BE2C (cell line): ENCODE results near the gene PDCD7.
"Not testable (repeated sequence)": the region's sequence is repeated elsewhere in the genome, so short reads cannot be mapped to it uniquely, and the experiment has no call there.

ENCODE experiments used
- DNase-seq: peaks from one replicate; pipeline ENCODE4 v3.0.0-alpha.2; 2020
- H3K27me3 ChIP-seq: fragments of 250-450 bp; sonication (Bioruptor Pico); 2 replicates; pipeline ENCODE4 v1.5.1; 2020; ENCODE audit warnings: mild to moderate bottlenecking
- H3K36me3 ChIP-seq: fragments of 250-450 bp; sonication (Bioruptor Pico); 2 replicates; pipeline ENCODE4 v1.5.1; 2020; ENCODE audit warnings: mild to moderate bottlenecking
- H3K4me1 ChIP-seq: fragments of 250-450 bp; sonication (Bioruptor Pico); 2 replicates; pipeline ENCODE4 v1.5.1; 2020
- H3K4me3 ChIP-seq: 2 replicates; pipeline ENCODE4 v1.5.1; 2011; ENCODE audit warnings: low read depth, low read length
- H3K9me3 ChIP-seq: fragments of 250-450 bp; sonication (Bioruptor Pico); 2 replicates; pipeline ENCODE4 v1.5.1; 2020
- CTCF ChIP-seq: IDR thresholded peaks from 2 replicates; pipeline ENCODE4 v1.5.1; 2012; ENCODE audit warnings: mild to moderate bottlenecking, low read depth, low read length

PDCD7 gene

DNA sequence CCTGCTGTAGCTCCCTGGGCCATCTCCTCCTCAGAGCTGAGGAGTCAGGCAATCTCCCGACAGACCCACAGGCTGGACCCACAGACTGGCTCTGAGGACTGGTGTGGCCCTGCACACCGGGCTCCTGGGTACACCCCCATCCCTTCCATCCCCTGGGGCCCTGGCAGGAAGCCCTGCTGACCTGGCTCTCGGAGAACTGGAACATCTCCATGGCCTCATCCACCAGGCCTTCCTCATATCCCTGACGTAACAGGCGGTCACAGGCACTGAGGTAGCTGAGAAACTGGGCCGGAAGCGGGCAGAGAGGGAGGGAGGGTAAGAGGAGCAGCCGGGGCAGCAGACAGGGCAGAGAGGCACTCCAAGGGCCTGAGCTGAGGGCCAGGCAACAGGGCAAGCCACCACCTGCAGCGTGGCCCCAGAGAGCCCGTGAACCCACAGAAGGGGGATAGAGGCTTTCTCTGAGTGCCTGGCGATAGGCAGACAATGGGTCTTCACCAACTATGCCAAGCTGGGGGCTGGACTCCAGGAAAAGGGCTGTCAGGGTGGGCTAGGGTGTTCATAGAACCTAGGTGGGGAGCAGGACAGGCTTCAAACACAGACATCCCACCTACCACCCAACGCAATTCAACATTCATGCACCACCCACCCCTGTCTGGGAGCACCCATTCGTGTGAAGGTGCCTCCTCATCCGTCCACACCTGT, 39.2 kb downstream of the PDCD7 start:
- Histone ChIP-seq H3K4me3 (no peak overlapping the region), H3K4me1 (0 out of 2 replicates have a peak, but pooled peaks cover 3% of the 10 kb centered on the region), H3K27me3 (no peaks in the 10 kb centered on the region), H3K36me3 (peaks cover 9% of the 10 kb centered on the region), H3K9me3 (no peaks in the 10 kb centered on the region)
- DNase-seq, result peak; percentile 38
- no peak for TF ChIP-seq CTCF

GRCh38 chr15:65093793-65094170, 39.8 kb downstream of the PDCD7 start:
- DNase-seq, H3K27me3 ChIP-seq, H3K4me3 ChIP-seq, H3K9me3 ChIP-seq, H3K4me1 ChIP-seq, H3K36me3 ChIP-seq: not testable (repeated sequence)

DNA sequence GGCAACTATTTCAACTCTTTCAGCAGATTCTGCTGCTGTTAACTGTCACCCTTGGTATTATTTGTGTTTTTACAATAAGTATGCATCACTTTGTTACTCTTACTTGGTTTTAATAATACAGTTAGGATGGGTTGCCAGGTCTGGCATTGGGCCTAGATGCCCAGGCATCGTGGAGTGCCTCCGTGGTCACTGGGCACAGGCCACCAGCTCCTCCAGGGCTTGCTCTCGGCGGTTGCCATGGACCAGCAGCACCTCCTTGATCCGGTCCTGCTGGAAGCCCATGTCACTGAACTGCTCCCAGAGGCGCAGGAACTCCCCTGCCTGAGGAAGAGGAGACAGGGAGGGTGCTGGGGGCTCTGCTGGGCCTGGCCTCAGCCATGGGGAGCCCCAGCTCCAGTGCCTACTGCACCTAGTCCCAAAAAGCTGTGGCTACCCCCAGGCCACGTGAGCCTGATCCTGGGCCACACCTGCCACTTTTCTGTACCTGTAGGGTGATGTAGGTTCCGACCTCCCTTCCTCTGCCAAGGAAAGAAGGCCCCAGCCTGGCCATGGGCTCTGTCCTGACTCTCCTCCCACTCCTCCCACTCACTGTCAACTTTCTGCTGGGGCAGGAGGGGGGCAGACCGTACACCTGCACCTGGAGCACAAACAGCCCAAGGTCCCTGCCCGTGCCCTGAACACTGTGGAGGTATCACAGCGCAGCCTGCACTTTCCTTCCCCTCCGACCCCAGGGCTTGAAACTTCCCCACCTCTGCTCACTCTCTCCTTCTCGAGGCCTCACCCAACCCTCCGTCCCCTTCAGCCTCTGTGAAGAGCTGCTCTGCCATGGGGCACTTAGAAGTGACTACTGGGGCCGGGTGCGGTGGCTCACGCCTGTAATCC, 40.5 kb downstream of the PDCD7 start:
- H3K4me1 ChIP-seq, result 0 out of 2 replicates have a peak, but pooled peaks cover 3% of the 10 kb centered on the region
- H3K27me3 ChIP-seq, result no peaks in the 10 kb centered on the region
- H3K36me3 ChIP-seq, result no peaks in the 10 kb centered on the region
- no peak for DNase-seq
- H3K9me3 ChIP-seq, result no peaks in the 10 kb centered on the region
- TF ChIP-seq CTCF, result no peak
- no peak overlapping the region for H3K4me3 ChIP-seq

DNA sequence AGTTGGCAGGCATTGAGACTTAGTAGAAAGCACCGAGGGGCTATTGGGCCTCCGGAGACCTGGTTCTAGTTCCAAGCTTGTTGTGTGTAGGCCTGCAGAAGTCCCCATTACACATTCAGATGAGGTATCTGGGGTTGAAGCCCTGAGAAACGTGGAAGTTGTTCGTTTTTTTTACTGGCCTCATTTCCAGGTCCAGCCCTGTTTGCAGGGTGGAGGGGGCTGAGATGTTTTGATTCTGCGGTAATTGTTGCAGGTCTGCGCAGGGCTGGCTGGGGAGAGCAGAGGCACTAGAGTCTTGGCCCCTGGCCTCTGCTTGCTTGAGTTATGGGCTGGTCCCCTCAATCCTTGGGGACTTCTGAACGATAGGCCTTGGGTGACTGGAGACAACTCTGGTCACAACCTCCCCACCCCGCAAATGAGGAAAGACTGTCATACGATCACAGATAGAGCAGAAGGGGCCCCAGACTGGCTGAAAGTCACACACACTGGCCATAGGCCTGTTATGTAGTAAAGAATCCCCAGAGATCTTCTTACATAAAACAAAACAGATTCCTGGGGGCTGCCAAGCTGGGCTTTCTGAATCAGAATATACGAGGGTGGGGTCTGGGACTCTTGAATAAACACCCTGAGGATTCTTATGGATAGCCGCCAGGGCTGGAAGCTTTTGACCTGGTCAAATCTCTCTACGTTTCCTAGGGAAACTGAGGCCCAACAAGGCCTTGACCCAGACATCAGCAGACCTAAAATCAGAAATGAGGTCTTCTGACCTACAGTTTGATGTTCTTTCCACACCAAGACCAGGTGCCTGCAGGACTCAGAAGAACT, 41.5 kb downstream of the PDCD7 start:
- no peak for TF ChIP-seq CTCF
- Histone ChIP-seq H3K4me1 (0 out of 2 replicates have a peak, but pooled peaks cover 3% of the 10 kb centered on the region), H3K36me3 (no peaks in the 10 kb centered on the region), H3K27me3 (no peaks in the 10 kb centered on the region), H3K9me3 (no peaks in the 10 kb centered on the region), H3K4me3 (no peak overlapping the region)
- DNase-seq, result no peak

DNA sequence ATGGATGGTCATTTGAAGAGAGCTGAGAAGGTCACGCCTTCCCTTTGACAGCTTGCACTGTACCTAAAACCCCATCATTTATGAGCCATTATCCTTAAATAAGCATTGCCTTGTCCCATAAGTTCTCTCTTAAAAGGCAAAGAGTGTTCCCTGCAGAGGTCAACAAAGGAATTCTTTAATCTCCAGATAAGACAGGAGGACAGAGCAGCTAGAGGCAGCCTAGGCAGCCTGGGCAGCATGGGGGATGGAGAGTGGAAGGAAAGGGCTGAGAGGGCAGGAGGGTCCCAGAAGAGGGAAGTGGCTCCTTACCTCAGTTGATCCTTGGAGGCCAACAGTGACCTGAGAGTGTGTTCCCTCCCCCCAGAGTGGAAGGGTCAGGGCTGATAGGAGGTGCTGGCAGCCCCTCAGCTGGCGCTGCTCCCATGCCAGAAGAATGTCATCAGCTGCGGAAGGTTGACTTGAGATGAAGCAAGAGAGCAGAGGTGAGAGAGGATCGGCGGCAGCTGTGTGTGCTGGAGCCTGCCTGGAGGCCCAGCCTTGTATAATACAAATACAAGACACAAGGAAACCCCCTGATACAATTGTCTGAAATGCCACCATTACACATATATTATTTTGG, 44.3 kb downstream of the PDCD7 start:
- Histone ChIP-seq H3K27me3 (no peaks in the 10 kb centered on the region), H3K4me3 (no peak overlapping the region), H3K4me1 (0 out of 2 replicates have a peak, but pooled peaks cover under 1% of the 10 kb centered on the region), H3K36me3 (no peaks in the 10 kb centered on the region), H3K9me3 (no peaks in the 10 kb centered on the region)
- no peak for TF ChIP-seq CTCF
- no peak for DNase-seq

DNA sequence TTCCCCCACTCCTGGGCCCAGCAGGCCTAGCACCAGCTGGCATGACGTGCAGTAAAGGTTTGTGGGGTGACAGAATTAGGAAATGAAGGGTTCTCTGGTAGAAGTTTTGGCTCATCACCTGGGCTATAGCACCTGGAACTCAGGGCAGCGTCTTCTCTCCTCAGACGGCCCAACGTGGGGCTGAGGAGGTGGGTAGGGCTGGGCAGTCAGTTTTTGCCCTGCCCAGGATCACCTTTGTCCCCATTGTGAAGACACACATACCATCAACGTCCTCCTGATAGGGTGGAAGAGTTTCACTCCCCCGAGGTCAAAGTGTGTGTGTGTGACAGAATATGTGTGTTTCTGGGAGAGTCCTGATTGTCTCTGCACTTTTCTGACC, 45.0 kb downstream of the PDCD7 start:
- Histone ChIP-seq H3K36me3 (no peaks in the 10 kb centered on the region), H3K4me3 (no peak overlapping the region), H3K4me1 (no peaks in the 10 kb centered on the region), H3K27me3 (no peaks in the 10 kb centered on the region), H3K9me3 (no peaks in the 10 kb centered on the region)
- DNase-seq, result no peak
- TF ChIP-seq CTCF, result no peak
